Suprapubic skin (tissue), 4 donors: ENCODE measurements around the gene SLC6A6. TPM values are rescaled to one million over a fixed set of nuclear protein-coding genes. Genes with fewer than 3 reads are reported as not detected.

Experiments
- DNase-seq, 2 donors: peaks; one replicate each; pipeline ENCODE4 v3.0.0-alpha.2; 2019; ENCODE audit warnings: low spot score in 2 of 2
- H3K27ac ChIP-seq: fragments of 200-600 bp; sonication (generic); one replicate; pipeline ENCODE4 v1.5.1; 2019
- H3K27me3 ChIP-seq: fragments of 200-600 bp; sonication (generic); one replicate; pipeline ENCODE4 v1.5.1; 2019
- H3K36me3 ChIP-seq: fragments of 200-600 bp; sonication (generic); one replicate; pipeline ENCODE4 v1.5.1; 2019
- H3K4me1 ChIP-seq: fragments of 200-600 bp; sonication (generic); one replicate; pipeline ENCODE4 v1.5.1; 2019
- H3K4me3 ChIP-seq: fragments of 200-600 bp; sonication (generic); one replicate; pipeline ENCODE4 v1.5.1; 2019; ENCODE audit warnings: mild to moderate bottlenecking
- H3K9me3 ChIP-seq: fragments of 200-600 bp; sonication (generic); one replicate; pipeline ENCODE4 v1.5.1; 2019
- EP300 ChIP-seq: sonication (generic); formaldehyde crosslinking; IDR thresholded peaks from one replicate; pipeline ENCODE4 v1.6.1; 2017; ENCODE audit warnings: antibody characterized with exemption
- POLR2A ChIP-seq, 2 donors: fragments of 450-650 bp; IDR thresholded peaks; one replicate each; pipeline ENCODE4 v1.6.1; 2017; ENCODE audit warnings: antibody characterized with exemption in 2 of 2, mild to moderate bottlenecking in 2 of 2, moderate library complexity in 2 of 2
- POLR2AphosphoS5 ChIP-seq, 3 donors: sonication (generic); formaldehyde crosslinking; IDR thresholded peaks; one replicate each; pipeline ENCODE4 v1.6.1; 2017; ENCODE audit warnings: antibody characterized with exemption in 3 of 3
- WGBS: methylation state at CpG from one replicate; pipeline ENCODE4 v1.1.5; 2018; 5-methylcytosine and 5-hydroxymethylcytosine counted together
- total RNA-seq, 4 donors: library from RNA; depleted of rRNA; stranded (reverse); fragments of >200 nt; gene quantifications; one replicate each; pipeline ENCODE4 v1.1.0, GENCODE V29; 2016
- TF ChIP-seq, protein P1 (sequence below), 2 donors: fragments of 200-600 bp in 1 of 2; fragments of 450-650 bp in 1 of 2; sonication (generic) in 1 of 2; IDR thresholded peaks; one replicate each; pipeline ENCODE4 v1.5.1; 2016 to 2019; ENCODE audit warnings: antibody characterized with exemption in 2 of 2, mild to moderate bottlenecking in 1 of 2, moderate library complexity in 1 of 2

SLC6A6 gene
- total RNA-seq, 4 donors from 2014 or later = 85.4 to 149 (median 102) TPM

DNA sequence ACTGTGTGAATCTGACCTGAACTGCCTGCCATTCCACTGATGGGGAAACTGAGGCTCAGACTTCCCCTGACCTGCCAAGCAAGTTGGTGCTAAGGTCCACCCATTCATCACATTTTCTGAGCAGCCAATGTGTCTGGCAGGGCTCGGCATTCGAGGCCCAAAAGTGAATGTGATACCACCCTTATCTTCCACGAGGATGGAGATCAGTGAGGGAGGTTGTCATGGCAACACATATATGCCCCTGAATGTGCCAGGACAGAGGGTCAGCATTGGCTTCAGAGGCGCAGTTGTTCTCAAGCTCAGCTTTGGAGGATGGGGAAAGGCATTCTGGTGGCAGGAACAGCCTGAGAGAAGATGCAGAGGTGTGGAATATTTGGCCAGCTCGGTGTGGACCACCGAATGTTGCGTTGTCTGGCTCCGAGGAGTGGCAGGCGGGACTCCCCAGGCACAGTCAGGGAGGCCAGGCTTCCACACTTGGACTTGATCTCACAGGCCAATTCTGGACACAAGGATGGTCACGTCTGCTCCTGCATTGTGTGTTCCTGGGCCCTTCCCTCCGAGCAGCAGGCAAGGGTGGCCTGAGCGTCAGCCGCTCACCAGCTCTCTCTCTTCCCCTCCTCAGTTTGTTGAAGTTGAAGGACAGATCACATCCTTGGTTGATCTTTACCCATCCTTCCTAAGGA is 74.3 kb downstream of the SLC6A6 start:
- no peak overlapping the region for H3K4me3 ChIP-seq
- H3K27me3 ChIP-seq = no peaks in the 10 kb centered on the region
- H3K27ac ChIP-seq = no peak overlapping the region
- peaks cover 93% of the 10 kb centered on the region for H3K36me3 ChIP-seq
- no peaks in the 10 kb centered on the region for H3K9me3 ChIP-seq
- TF ChIP-seq, protein P1, sequence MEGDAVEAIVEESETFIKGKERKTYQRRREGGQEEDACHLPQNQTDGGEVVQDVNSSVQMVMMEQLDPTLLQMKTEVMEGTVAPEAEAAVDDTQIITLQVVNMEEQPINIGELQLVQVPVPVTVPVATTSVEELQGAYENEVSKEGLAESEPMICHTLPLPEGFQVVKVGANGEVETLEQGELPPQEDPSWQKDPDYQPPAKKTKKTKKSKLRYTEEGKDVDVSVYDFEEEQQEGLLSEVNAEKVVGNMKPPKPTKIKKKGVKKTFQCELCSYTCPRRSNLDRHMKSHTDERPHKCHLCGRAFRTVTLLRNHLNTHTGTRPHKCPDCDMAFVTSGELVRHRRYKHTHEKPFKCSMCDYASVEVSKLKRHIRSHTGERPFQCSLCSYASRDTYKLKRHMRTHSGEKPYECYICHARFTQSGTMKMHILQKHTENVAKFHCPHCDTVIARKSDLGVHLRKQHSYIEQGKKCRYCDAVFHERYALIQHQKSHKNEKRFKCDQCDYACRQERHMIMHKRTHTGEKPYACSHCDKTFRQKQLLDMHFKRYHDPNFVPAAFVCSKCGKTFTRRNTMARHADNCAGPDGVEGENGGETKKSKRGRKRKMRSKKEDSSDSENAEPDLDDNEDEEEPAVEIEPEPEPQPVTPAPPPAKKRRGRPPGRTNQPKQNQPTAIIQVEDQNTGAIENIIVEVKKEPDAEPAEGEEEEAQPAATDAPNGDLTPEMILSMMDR (IDR thresholded peaks at IDR 0.05) = no peak
- TF ChIP-seq POLR2A (IDR thresholded peaks at IDR 0.05) (no peak), POLR2AphosphoS5 (IDR thresholded peaks at IDR 0.05) (no peak), EP300 (no peak)
- no peaks in the 10 kb centered on the region for H3K4me1 ChIP-seq
- no peak for DNase-seq
- 96% methylated on average over 11 of the region's 13 CpGs for WGBS

DNA sequence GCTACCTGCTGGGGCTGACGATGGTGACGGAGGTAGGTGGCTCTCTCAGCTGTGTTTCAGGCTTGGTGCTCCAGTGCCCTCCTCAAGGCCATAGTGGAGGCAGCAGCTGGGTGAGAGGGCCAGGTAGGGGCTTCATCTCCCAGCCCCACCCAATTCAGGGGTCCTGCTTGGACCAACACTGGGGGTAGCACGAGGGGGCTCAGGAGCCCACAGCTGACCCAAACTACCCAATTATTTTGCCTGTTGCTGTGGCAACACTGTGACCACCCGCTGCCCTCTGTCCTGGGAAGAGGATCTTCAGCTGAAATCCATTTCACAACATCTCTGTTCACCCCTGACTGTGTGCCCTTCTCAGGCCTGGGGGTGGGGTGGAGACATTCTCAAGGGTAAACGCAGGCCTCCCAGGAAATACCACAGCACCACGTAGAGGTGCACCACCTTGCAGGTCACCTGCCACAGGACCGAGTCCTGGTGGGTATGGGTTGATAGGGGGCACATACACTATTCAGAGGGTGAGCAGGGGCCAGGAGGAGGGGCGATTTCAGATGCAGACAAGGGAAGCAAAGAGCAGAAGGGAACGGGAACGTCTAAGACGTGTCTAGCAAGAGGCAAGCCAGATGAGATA is 75.0 kb downstream of the SLC6A6 start:
- Histone ChIP-seq H3K27ac (no peak overlapping the region), H3K4me1 (no peaks in the 10 kb centered on the region), H3K4me3 (no peak overlapping the region), H3K27me3 (no peaks in the 10 kb centered on the region), H3K36me3 (peaks cover 93% of the 10 kb centered on the region), H3K9me3 (no peaks in the 10 kb centered on the region)
- TF ChIP-seq POLR2A (IDR thresholded peaks at IDR 0.05) = no peak
- TF ChIP-seq EP300 = no peak
- TF ChIP-seq, protein P1 (IDR thresholded peaks at IDR 0.05) = no peak
- TF ChIP-seq POLR2AphosphoS5 (IDR thresholded peaks at IDR 0.05) = no peak
- DNase-seq = no peak
- 88% methylated on average over 11 of the region's 11 CpGs for WGBS

DNA sequence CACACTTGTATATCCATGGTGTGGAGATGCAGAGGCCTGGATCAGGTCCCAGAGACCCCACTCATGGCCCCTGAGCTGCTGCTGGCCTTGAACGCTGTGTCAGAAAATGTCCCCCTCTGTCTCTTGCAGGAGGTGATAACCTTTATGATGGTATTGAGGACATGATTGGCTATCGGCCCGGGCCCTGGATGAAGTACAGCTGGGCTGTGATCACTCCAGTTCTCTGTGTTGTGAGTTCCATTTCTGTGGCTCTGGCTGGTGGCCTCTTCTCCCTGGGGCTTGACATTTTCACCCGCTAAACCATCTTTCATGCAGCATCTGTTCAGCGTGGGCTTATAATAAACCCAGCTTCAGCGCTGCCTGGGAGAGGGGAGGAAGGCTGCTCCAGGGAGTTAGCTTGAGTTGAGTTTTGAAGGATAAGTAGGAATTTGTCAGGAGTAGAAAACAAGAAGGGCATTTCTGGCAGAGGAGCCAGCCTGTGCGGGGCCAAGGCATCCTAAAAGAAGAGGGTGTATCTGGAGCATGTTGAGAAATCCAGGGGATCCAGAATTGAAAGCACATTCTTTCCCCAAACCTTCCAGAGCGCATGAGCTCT is 76.6 kb downstream of the SLC6A6 start:
- WGBS = 90% methylated on average over 8 of the region's 8 CpGs
- DNase-seq = no peak
- no peak overlapping the region for H3K4me3 ChIP-seq
- peaks cover 87% of the 10 kb centered on the region for H3K36me3 ChIP-seq
- H3K9me3 ChIP-seq = no peaks in the 10 kb centered on the region
- H3K4me1 ChIP-seq = no peaks in the 10 kb centered on the region
- H3K27ac ChIP-seq = no peak overlapping the region
- H3K27me3 ChIP-seq = no peaks in the 10 kb centered on the region
- TF ChIP-seq, protein P1 (IDR thresholded peaks at IDR 0.05) = no peak
- no peak for TF ChIP-seq POLR2A (IDR thresholded peaks at IDR 0.05)
- TF ChIP-seq EP300 = no peak

DNA sequence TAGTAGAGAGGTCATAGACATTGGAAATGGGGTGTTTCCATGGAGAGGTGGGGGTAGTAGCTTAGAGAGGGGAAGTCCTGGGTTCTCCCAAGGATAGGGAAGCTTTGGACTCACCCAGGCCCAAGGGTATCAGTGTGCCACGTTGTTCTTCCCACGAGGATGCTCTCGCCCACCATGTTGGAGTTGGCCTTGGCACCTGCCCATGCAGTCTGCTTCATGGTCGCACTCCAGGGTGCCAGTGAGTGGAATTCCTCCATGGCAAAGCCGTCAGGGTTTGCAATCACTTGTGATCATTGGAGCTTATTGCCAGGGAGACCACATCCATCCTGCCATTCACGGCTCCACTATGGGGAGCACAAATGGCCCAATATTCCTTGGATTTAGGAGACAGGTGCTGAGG is 77.2 kb downstream of the SLC6A6 start:
- H3K4me3 ChIP-seq = no peak overlapping the region
- H3K9me3 ChIP-seq = no peaks in the 10 kb centered on the region
- 73% methylated on average over 5 of the region's 6 CpGs for WGBS
- H3K27ac ChIP-seq = no peak overlapping the region
- TF ChIP-seq, protein P1 (IDR thresholded peaks at IDR 0.05) = no peak
- TF ChIP-seq EP300 (no peak), POLR2A (IDR thresholded peaks at IDR 0.05) (no peak), POLR2AphosphoS5 (IDR thresholded peaks at IDR 0.05) (no peak)
- DNase-seq = no peak
- no peaks in the 10 kb centered on the region for H3K4me1 ChIP-seq
- no peaks in the 10 kb centered on the region for H3K27me3 ChIP-seq
- H3K36me3 ChIP-seq = peaks cover 87% of the 10 kb centered on the region
